Suprapubic skin (tissue), 3 donors: ENCODE results near the gene CDHR4.

ENCODE experiments used
- EP300 ChIP-seq: sonication (generic); formaldehyde crosslinking; IDR thresholded peaks from one replicate; pipeline ENCODE4 v1.6.1; 2017; ENCODE audit warnings: antibody characterized with exemption
- POLR2A ChIP-seq, 2 donors: fragments of 450-650 bp; IDR thresholded peaks; one replicate each; pipeline ENCODE4 v1.6.1; 2017; ENCODE audit warnings: antibody characterized with exemption in 2 of 2, mild to moderate bottlenecking in 2 of 2, moderate library complexity in 2 of 2
- TF ChIP-seq, protein P1 (sequence below), 2 donors: fragments of 200-600 bp in 1 of 2; fragments of 450-650 bp in 1 of 2; sonication (generic) in 1 of 2; IDR thresholded peaks; one replicate each; pipeline ENCODE4 v1.5.1; 2016 to 2019; ENCODE audit warnings: antibody characterized with exemption in 2 of 2, mild to moderate bottlenecking in 1 of 2, moderate library complexity in 1 of 2

- TF ChIP-seq, protein P1, sequence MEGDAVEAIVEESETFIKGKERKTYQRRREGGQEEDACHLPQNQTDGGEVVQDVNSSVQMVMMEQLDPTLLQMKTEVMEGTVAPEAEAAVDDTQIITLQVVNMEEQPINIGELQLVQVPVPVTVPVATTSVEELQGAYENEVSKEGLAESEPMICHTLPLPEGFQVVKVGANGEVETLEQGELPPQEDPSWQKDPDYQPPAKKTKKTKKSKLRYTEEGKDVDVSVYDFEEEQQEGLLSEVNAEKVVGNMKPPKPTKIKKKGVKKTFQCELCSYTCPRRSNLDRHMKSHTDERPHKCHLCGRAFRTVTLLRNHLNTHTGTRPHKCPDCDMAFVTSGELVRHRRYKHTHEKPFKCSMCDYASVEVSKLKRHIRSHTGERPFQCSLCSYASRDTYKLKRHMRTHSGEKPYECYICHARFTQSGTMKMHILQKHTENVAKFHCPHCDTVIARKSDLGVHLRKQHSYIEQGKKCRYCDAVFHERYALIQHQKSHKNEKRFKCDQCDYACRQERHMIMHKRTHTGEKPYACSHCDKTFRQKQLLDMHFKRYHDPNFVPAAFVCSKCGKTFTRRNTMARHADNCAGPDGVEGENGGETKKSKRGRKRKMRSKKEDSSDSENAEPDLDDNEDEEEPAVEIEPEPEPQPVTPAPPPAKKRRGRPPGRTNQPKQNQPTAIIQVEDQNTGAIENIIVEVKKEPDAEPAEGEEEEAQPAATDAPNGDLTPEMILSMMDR (IDR thresholded peaks at IDR 0.05), result no peak
- TF ChIP-seq EP300, result no peak
- TF ChIP-seq POLR2A (IDR thresholded peaks at IDR 0.05), result no peak
These were observed 29.7 kb downstream of the CDHR4 start for GRCh38 chr3:49769926-49770325.
